Measurements from ENCODE around the gene CAPZB.

Gene CAPZB

DNA sequence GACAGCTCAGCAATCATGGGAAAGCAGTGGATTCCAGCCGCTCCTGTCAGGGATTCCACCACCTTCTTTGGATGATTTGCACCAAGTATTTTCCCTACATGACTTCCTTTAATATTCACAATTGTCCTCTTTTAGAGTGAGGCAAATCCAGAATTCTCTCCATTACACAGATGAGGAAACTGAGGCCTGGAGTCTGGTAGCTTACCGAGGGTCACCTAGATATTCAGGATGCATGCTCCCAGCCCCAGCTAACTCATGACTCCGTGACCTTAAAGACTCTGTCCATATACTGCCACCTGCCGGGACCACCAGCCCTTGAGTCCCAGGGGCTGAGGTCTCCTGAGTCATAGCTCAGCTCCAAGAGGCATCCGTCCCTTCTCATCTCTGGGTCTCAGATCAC, 80.6 kb downstream of the CAPZB start:
- no peak for DNase-seq

DNA sequence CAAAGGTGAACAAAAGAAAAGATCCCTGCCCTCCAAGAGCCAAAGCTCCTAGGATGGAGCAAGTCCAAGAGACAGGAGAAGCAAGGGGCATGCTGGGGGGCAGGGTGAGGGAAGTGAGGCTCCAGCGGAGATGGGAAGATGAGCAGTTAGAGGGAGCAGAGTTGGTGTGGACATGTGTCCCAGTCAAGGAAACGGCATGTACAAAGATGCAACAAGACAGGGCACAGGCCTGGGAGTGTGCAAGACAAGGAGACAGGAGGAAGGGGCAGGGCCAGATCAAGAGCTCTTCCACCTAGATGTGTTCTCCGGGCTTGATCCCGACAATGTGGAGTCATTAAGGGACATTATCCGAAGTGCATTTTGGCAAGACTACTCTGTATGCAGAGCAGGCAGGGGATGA, 82.1 kb downstream of the CAPZB start:
- no peak for DNase-seq

DNA sequence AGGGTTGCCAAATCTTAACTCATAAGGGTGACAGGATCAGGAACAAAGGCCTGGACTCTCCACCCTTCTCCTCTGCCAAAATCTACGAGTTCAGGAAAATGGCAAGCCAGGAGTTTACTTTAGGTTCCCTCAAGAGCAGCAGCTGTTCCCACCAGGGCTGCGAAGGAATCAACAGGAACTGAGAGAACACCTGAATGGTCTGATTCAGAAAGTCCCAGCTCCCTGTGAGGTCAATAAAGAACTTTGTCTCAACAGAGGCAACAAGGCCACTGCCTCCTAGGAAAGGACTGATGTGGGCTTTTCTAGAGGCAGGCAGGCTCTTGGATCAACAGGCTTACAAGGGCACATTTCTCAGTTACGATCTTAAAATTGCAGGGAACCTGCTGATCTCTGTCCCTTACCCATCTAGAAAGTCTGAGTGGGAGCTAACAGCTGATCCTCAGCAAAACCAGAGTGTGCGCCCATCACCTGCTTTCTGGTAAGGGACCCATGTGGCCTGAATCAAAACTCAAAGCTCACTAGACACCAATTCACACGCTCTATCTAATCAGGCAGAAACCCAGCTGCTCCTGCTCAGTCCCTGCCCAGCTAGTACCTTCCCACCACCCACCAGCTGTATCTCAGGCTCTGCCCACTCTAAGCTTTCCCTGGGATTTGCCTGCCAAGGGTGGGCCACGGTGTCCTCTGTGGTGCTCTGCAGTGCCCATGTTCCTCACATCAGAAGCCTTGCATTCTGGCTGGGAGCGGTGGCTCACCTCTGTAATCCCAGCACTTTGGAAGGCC, 83.1 kb downstream of the CAPZB start:
- no peak for DNase-seq

DNA sequence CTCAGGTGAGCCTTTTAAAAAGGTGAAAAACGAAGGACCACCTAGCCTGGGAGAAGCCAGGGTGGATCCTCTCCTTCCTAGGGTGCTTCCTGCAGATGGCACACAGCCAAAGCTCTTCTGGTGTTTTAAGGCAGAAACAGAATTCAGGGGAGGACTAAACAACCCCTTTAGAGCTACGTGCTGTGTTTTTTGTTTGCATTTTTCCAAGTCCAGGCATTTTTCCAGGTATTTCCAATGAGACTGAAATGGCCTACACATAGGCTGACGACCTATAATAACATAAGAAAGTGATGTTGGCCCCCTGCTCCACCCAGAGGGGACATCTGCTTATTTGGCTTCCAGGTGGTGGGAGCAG, 83.8 kb downstream of the CAPZB start:
- no peak for DNase-seq

DNA sequence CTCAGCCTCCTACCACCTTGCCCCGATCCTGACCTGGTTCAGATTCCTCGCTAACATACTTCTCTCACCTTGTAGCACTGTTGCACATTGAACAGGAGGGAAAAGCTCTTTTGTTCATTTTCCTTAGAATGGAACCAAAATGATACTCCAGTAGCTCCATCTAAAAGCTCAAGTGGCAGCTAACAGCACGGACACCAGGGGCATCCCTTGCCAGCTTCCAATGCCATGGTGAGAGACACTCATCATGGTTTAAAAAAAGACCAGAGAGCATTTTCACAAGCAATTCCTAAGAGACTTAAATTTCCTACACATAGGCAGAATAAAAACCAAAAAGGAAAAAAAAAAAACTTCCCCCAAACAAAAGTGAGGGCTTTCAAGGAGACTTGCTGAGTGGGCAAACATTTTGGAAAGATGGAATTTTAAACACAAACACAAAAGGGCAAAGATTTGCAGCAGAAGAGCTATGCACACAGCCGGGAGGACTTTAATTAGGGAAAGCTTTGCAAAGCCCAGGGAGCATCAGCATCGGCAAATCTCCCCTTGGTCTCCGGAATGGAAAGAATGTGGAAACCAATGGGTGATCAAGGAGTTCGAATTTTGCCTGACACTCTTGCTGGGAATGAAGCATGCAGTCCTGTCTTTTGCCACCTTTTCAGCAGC, 84.3 kb downstream of the CAPZB start:
- DNase-seq, result no peak

DNA sequence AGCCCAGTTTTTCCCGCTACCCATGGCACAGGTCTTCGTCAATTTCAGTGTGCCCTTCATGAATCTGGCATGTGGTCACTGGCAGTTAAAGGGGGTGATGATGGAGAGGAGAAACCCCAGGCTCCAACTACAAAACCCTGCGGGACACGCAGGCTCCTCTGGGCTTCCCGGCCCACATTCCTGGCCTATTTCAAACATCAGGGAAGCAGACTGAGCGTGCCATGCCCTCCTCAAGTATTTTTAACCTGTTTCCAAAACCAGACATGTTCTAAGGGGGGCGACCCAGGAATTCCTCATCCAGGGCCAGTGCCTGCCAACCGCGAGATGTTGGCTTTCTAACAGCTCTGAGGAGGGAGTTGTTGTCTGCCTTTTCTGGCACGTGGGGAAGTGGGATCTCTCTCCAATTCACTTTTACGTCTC, 85.1 kb downstream of the CAPZB start:
- DNase-seq, result no peak

DNA sequence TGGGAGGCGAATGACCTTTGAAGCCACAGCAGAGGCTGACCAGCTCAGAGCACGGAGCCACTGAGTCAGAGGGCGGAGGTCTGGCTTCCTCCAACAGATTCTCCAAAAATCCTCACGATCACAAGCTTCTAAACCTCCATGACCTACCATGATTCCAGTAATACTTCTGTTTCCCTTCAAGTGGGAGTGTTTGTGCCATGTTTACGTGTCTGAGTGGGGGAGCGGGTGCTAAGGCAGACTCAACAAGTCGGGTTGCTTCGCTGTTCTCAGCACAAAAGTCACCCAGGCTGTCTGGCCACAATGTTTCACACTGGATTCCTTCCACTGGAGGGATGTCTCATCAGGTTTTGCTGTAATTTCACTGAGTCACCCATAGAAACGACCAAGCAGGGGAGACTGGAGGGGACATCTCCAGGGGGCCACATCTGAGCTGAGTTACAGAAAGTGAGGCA, 87.0 kb downstream of the CAPZB start:
- no peak for DNase-seq

DNA sequence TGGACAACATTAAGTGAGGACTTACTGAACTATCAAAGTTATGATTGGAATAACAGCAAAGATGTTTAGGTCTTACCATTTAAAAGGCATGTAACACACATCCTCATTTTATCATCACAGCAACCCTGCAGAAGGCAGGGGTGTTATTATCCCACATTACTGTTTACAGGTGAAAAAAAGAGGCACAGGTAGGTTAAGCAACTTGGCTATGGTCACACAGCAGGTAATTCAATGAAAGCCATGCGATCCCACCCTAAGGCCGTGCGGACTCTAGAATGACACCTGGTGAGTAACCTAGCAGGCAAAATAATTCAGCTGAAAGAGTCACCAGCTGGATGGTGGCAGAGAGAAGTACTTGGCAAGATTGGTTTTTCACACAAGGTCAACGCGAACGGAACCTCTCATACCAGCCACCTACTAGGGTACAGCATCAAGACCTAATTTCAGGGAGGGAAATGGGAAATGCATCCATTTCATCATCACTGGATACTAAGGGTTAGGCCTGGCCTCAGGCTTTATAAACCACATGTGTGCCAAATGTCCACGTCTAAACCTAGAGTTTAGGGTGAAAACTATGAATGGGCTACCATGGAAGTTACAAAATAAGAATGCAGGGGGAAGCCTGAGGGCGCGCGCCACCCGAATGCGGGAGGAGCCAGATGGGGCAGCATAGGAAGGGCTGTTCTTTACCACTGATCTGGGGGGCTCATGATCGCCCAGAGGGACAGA, 88.0 kb downstream of the CAPZB start:
- DNase-seq, result no peak

DNA sequence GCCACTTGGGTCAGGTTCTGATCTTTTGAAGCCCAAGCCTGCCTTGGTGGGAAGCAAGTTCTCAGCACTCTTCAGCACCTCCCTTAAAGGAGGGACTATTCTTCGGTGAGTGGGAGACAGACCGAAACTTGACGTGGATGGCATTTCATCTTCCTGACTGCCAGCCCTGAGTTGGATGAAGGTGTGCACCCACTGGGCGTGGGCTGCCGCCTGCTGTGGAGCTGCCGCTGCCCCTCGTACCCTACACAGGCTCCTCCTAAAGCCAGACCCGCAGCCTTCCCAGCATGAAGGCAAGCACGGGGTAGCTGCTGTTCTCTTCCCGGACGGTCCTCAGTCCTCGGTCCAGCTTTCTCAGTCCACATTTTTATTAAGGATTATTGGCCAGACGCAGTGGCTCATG, 89.1 kb downstream of the CAPZB start:
- DNase-seq, result no peak

DNA sequence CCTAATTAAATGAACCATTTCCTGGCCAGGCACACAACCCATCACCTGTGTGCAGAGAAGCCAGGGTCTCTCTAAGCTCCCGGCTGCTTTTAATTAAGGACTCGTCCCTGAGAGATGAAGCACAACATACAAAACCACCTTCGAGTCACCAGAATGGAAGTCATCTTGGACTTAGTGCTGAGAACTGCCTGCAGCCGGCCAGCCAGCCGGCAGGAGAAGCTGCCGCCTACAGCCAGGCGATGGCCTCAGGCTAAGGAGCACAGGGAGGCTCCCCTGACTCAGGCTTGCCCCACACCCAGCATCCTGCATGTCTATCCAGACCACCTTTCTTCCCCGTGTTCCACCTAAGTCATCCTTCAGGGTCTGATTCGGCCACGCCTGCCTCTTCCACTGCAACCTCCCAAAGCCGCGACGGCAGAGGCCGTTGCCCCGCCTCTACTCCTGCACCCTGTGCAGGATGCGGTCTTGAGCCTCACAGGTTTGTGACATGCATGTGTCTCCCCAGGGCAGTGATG, 89.6 kb downstream of the CAPZB start:
- no peak for DNase-seq

DNA sequence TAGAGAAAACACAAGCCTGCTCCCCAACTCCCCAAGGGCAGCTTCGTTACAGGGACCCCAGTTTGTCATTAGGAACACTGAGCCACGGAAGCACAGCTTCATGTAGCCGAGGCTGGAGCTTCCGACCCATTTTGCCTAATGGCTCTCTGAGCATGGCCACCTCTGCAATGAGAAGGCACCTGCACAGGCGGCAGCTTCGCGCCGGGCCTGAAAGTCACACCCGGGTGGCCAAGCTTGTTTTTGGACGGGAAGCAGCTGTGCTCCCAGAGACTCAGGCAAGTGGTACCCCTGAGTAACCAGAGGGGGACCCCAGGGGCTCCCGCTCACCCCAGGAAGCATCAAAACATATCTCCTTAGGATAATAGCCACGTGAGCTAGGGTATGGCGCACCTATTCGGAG, 92.3 kb downstream of the CAPZB start:
- DNase-seq, result no peak

DNA sequence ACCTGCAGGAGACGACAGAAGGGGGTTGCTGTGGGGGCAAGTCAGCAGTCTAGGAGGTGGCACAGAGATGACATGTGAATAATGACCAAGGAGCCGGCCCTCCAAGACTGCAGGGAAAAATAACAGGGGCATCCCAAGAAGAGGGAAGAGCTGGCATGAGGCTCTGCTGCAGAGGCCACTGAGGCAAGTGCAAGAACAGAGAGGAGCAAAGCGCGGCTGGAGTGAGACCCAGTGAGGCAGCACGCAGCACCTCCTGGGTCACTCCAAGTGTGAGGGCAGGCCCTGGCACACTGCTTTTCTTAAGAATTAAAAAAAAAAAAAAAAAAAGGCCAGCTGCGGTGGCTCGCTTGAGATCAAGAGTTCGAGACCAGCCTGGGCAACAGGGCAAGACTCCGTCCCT, 93.1 kb downstream of the CAPZB start:
- DNase-seq, result no peak

DNA sequence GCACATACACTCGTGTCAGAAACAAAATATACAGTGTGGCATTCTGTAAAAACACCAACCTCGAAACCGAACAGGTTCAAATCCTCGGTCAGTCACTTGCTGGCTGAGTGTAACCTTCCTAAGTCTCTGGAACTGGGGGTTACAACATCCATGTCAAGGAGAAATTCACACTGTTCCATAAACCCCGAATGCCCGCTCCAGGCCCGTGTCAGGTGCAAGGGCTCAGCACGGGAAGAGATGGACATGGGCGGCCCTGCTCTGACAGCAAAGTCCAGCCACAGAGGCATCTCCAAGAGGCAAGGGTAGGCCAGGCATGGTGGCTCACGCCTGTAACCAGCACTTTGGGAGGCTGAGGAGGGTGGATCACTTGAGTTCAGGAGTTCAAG, 93.8 kb downstream of the CAPZB start:
- no peak for DNase-seq

DNA sequence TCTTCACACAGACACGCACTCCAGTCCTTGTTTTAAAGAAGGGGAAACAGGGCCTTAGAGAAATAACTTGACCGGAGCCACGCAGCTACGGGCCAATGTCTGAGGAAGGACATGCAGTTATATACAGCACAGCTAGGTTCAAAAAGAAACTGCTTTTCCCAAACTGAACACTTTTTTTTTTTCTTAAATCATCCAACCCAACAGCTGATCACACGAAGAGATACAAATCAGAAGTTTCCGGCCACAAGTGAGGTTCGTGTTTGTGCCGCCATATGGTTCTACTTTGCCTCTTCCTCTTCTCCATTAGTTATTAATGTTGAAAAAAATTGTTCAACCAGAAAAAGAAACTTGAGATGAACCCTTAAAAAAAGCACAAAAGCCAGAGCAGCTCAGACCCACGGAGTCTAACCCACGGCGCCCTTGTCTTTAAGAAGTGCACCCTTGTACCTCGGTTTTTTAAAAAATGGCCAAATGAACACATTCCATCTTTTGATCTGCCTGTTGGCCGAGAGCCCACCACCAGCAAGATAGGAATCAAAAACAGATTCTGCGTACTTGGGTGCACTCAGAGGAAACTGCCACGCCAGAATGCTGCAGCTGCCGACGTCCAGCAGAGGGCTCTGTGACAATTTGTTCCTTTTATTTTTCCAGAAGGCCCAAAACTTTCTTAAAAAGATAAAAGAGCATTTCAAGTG, 94.3 kb downstream of the CAPZB start:
- peak; percentile 57 for DNase-seq

DNA sequence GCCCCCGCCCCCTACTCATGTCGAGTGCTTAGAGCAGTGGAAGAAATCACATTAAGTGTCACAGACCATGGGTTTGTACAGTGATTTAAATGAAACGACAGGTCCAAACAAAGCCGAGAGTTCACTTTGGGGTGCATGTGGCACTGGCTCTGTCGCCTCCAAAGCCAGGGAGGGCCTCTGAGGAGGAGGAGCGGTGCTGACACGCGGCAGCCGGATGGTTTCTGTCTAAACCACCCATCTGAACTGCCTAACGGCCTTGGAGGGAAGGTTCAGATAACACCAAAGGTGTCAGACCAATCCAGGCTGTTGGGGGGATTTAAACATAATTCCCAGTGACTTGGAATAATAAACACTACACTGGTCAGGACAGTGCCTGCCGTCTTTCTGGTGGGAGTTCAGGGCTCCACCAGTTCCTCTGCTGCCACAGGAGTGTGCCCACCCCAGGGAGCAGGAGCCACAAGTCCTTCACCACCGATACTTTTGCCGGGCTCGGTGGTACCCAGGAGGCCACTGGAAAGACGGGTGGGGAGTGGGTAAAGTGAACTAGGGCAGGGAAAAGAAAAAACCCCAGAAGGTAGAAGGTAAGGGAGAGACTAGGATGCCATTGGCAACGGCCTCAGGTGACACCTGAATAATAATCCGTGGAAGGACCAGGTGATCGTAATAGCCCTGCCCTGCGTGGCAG, 95.0 kb downstream of the CAPZB start:
- no peak for DNase-seq

DNA sequence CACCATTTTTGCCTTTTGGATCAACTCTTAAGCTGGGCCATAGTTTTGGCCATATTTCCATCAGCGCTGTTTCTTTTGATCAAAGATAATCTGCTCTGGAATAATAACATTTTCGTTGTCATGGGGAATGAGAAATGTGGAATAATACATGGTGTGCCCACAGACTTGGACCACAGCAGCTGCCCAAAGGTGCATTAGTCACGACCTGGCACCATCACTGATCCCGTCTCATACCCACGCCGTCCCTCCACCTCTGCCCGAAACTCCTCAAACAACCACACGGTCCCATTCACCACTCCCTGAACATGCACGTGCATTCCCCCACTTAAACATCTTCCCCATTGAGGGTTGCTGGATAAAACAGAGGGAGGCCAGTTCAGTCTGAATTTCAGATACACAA, 96.4 kb downstream of the CAPZB start:
- no peak for DNase-seq

DNA sequence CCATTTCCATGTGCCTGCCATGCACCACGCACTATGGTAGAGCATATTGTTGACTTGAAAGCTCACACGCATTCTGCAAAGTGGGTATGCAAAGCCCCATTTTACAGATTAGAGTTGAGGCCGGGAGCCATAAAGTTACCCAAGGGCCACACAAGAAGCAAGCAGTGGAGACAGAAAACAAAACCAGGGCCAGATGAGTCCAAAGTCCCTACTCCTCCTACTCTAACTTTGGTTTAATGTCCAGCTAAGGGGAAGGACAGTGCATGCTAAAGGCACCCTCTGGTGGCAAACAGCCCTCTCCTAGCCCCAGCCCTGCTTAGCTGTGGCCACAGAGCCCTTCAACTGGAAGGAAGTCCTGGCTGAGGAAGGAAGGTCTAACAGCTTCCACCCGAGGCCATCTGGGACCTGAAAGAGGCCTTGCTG, 98.3 kb downstream of the CAPZB start:
- DNase-seq, result no peak

DNA sequence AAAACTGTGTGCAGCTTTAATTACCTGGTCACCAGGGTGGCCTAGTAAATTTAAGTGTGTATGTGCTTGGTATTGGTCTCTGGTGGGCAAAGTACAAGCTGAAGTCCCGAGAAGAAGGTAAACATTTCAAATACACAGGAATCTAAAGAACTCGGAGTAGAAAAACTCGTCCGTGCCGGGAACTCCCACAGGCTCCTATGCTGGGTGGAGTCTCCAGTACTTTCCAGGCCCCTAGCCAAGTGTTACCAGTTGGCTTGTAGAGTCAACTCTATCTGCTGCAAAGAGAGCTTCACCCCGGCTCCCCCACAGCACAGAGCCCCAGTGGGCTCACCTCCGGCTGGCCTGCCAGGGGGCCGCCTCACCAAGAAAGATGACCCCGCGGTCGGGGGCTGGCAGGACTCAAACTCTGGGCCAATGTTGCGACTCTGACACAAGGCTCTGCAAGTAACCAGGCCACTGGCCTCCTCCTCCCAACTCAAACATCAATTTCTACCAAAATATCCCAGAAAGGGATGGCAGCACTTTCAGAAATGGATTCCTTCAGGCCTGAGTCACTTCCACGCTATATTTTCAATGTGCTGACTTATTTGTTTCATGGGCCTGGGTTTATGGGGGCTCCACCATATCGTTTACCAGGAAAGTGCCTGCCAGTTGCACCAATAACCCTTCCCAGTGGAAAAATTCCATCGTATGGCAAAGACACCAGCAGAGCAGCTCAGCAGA, 99.3 kb downstream of the CAPZB start:
- no peak for DNase-seq

DNA sequence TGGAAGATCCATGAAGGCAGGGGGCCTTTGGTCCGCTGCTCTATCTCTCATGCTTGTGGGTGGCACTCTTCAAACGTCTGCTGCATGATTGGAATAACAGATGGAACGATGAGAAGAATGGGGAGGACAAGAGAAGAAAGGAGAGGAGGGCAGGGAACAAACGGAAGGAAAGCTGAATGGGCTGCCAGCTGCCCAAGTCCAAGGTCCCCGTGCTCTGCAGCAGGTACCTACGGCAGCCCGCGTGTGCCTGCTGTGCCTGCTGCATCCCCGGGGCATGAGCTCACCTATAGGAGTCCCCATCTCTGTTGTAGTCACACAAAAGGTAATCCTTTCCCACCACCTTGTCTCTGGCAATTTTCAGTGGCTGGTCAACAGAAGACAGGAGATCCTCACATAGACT, 100.1 kb downstream of the CAPZB start:
- no peak for DNase-seq

DNA sequence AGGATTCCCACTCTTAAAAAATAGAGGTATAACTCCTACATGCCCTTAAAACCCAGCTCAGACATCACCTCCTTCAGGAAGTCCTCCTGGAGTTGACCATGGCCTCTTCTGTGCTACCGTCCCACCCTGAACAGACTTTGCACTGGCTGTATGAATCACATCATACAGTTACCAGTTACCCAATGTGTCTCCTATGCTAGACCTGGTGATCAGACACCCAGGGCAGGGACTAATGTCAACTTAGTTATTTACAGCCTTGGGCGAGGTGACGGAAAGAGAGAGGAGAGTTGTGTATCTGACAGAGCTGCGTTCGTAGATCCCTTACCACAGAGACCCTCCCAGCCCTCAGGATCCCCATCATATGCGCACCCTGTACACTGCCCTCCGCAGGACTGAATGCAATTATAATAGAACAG, 100.6 kb downstream of the CAPZB start:
- no peak for DNase-seq

DNA sequence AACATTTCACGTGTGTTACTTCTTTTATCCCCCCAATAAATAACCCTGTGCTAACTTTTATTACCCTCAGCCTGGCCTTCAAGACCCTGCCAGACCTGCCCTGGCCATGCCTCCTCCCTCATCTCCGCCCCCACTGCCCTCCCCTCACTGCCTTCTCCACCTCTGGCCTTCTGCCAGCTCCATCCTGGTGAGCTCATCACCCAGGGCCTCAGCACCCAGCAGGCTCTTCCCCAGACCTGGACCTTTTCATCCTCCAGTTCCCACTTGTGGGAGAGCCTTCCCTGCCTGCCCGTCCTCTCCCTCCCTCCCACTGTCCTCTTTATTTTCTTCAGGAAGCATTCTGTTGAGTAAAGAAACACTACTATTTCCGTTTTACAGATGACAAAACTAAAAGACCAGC, 101.2 kb downstream of the CAPZB start:
- DNase-seq, result no peak

DNA sequence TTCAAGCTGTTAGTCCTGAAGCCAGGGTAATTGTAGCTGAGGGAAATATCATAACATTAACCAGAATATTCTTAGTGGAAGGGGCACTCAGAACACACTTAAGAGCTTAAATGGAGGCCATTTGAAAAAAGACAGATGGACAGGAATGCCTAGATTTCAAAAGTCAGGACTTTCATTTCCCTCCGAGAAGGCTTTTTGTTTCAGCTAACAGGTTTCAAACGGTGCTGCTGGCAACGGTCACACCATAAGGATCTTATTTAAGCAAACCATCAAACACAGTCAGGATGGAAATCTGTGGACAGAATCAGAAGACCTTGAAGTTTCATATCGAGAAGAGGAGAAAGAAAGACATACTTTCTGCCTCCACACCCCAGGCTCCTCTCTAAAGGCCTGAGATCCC, 103.1 kb downstream of the CAPZB start:
- no peak for DNase-seq
